GM18868 (cell line): ENCODE data around the gene COL27A1.

Source experiments
- ATAC-seq: cut with Tn5 transposase; IDR thresholded peaks from one replicate; pipeline ENCODE4 v1.9.1; 2021; ENCODE audit warnings: mild to moderate bottlenecking, moderate library complexity; ENCODE audit not compliant: unreplicated experiment

The COL27A1 gene

DNA sequence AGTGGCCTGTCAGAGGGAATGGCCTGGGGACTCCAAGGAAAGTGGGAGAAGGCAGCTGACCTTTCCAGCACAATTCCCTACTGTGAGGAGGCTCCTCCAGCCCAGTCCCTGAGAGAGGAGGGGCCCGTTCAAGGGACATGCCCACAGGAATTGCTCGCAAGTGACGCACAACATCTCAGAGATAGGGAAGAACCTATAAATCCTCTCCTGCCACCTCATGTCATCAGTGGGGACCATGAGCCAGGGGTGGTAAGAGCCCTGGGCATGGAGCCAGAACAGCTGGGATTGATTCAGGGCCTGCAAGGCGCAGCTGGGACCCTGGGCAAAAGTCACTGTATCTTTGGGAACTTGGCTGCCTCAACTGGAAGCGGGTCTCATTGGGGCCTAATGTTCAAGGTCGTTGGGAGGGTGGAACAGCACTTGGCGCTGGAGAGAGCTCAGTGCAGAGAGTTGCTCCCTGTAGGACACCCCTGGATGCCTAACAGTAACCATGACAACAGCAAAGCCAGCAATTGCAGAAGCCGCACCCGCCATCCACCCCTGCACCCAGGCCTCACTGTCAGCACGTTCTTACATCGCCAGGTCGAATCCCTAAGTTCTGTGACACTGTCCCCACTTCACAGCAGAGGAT, 126.3 kb downstream of the COL27A1 start:
- ATAC-seq: no peak

DNA sequence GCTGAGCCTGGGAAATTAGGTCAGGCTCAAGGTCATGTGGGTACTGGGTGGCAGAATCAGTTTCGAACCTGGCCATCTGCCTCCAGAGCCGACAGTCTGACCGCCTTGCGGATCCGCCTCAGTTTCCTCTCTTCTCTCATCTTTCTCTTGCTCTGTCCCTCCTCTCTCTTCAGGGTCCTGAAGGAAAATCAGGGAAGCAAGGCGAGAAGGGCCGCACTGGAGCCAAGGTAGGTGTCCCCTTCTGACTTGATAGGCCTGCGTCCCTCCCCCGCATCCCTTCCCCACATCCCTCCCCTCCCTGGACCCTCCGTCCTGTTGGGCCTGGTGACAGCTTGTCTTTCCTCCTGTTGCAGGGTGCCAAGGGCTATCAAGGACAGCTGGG, 126.8 kb downstream of the COL27A1 start:
- ATAC-seq: no peak

DNA sequence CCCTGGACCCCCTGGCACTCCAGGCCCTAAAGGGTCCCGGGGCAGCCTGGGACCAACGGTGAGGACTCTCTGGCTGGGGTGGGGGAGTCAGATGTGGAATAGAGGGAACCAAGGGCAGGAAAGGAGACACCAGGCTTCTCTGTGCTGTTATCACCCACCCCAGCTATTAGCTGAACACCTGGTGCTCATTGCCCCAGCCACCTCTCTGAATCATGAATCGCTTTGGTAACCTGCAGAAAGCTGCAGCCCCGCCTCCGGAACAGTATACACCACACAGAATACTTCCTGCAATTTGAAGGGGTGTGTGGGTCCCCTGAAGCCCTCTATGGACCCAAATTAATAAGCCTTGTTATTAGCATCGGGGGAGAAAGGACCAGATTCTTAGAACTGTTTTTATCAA, 127.2 kb downstream of the COL27A1 start:
- ATAC-seq: no peak

DNA sequence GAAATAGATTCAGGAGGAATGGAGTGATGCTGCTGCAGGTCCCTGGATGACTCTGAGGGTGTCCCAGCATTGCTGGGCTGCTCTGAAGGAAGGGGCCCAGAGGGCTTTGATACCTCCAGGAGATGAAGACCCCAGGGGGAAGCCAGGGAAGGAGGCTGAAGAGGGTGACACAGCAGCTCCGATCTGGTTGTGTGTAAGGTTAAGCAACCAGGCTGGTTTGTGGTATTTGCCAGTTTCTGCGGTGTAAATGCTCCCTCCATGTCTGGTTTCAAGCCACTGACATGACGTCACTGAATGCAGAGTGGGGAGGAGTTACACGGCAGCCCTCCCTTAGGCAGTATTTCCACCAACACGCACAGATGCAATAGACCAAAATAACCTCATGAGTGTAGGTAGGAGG, 127.6 kb downstream of the COL27A1 start:
- no peak for ATAC-seq

DNA sequence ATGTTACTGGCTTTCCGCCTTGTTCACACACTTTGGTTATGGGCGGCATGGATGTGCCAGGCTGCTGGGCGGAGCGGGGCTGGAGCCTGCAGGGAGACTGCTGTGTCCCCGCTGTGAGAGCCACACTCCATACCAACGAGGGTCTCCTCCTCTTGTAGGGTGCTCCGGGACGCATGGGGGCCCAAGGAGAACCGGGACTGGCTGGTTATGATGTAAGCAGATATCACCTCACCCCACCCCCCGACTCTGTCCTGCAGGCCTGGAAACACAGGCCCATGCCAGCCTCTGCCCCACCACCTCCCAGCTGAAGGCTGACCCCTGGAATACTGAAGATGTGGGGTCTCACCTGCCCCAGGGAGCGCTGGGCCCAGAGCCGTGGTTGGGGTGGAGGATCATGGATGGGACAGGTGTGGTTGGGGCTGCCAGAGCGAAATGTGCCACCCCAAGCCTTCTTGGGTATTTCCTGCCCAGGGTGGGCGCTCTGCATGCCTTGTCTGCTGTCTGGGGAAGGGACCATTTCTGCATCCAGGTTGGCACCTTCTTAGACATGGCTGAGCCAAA, 128.3 kb downstream of the COL27A1 start:
- no peak for ATAC-seq

DNA sequence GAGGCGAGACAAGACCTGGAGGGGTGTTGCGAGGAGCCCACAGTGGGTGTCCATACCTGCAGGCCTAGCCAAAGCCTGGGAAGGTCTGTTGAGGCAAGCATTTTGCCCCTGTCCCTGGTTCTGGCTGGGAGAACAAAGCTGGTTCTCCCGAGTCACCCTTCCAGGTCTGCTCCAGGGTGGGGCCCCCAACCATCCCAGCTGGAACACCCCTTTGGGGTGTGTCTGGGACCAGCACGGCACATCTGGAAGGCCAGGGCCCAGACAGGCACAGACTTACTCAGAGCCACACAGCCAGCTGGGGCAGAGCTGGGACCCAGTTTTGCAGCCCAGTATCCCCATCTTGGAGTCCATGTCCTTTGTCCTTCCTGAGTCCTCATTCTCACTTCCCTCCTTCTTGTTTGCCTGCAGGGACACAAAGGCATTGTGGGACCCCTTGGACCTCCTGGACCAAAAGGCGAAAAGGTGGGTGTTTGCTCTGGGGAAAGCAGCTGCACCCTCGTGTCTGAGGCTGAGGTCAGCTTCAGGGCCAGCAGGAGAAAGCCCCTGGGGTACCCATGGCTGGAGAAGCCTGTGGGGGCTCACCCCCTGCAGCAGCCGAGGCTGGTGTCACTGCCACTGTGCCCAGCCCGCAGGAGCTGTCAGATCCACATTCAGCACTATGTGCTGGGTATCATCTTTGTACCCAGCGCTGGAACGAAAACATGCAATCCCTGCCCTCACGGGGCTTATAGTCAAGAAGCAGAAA, 129.2 kb downstream of the COL27A1 start:
- ATAC-seq: no peak

DNA sequence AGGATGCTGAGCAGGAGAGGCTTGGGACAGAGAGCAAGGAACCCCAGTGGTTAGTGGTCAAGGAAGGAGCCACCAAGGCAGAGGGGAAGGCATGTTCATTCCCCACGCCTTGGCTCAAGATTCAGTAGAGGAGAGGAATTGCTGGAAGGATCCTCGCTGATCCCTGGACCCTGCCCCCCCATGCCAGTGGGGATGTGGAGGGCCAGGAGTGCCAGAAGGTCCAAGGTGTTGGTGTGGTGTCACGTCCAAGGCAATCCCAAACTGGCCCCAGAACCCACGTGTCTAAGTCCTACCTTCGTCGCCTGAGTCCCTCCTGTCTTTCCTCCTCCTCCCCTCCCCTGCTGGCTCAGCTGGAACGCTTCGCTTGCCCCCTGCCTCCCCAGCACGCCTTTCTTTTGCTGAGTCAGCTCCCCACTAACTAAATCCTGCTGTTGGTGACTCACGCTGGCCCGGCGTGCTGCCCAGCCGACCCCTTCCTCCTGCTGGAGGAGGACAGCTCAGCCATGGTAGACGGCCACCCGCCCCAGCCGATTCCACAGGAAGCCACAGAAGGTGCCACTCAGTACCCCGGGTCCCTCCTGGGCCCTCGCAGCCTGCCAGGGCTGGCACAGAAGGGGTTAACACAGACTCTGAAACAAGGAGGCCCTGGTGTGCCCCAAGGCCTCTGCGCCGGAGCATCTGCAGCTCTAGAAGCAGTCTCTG, 130.0 kb downstream of the COL27A1 start:
- no peak for ATAC-seq

DNA sequence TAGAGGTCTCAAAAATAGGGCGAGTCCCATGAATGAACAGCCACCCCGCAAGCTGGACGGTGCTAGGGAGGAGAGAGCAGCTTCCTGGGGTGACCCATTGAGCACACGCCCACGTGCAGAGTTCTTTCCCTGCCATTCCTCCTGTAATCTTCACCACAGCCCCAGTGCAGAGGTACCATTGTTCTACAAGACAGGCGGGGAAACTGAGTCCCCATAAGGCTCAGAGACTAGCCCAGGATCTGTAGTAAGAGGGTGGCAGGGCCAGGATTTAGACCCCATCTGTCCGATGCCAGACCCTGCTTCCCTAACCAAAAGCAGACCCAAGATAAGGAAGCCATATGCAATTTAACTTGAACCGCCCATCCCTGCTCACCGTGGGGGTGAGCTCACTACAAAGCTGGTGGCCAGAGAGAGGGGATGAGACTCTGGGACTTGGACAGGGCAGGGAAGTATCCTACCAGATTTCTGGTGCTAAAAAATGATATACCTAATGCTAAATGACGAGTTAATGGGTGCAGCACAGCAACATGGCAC, 130.9 kb downstream of the COL27A1 start:
- ATAC-seq: no peak

DNA sequence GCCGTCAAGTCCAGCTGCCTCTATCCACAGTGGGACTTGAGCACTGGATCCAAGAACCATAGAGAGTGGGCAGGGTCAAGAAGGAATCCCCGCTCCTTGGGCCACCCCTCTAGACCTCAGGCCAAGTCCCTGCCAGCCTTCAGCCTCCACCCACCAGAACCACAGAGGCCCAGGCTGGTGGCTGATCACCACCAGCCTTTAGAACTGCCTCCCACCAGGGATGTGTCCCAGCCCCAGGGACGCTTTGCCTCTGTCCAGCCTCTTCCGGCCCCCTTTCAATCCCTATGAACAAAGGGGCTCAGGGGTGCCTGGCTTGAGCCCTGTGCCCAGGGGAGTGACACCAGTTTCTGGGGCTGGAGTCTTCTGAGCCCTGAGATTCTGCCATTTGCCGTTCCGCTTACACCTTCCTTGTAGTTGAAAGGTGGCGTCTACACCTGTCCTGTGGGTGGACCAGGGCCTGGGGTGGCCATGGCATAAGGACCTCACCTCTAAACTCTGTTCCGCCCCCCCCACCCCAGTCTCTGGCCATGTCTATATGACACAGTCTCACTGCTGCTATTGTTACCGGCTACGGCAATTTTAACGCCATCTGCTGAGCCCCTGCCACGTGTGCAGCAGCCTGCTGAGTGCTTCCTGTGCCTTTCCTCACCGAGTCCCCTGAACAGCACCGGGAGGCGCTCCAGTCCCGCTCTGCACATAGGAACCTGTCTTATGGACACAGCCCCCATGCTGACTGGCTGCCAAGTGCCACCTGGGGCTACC, 131.8 kb downstream of the COL27A1 start:
- no peak for ATAC-seq

DNA sequence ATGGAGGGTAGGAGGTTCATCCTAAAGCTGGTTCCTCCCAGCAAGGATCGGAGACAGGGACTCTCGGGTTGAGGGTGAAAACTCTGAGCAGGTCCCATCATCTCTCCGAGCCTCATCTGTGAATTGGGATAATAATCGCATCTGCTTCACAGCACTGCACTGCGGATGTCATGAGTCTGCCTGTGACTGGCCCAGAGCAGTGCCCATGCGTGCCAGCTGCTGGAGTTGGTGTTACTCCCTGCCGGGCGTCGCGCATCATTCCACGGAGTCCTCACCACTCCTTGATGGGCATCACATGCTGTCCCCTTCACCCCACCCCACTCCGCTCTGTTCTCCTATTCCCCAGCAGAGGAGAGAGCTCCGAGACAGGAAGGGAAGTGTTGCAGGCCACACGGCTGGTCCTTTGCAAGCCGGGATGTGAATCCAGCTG, 132.4 kb downstream of the COL27A1 start:
- ATAC-seq: no peak

DNA sequence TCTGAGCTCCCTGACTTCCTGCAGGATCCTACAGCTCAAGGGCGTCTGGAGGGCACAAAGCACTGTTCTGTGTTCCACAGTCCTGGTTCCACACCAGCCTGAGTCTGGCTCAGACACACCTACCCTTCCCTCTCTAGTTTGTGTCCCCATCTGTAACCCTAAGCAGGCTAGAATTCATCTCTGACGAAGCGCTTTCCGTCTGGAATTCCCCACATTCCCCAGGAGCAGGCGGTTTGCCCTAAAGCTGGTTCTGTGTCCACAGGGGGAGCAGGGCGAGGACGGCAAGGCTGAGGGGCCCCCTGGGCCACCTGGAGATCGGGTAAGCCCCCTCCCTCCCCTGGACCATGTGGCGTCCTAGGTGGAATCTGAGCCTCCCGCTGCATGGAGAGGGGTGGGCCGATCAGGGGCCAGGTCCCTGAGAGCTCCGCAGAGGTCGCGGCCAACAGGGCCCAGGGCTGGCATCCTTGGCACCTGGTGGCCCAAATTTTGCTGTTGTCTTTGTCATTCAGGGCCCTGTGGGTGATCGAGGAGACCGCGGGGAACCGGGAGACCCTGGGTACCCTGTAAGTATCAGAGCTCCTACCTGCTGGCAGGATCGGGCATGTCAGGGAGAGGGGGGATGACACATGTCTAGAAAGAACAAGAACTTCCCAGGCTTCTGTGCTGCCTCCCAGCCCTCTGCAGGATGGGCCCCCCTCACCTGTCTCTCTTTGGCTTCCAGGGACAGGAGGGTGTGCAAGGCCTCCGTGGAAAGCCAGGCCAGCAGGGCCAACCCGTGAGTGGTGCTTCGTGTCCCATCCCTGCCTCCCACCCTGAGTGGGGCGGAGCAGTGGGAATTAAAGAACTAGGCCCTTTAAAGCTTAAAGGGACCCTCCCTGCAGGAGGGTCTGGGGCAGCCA, 133.1 kb downstream of the COL27A1 start:
- no peak for ATAC-seq

DNA sequence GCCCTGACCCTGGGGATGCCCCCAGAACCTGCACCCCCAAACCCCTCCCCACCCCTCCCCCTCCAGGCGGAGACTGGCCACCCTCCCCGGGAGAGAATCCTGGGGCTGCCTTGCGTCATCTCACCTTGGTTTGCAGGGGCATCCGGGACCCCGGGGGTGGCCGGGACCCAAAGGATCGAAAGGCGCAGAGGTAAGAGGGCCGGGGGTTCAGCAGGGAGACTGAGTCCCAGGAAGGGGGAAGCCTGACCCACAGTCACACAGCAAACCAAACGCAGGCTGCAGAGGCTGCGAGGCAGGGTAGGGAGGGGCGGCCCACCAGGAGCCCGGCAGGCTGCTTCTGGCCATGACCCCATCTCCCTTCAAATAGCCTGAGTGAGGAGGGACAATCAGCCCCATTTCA, 133.8 kb downstream of the COL27A1 start:
- ATAC-seq: no peak

DNA sequence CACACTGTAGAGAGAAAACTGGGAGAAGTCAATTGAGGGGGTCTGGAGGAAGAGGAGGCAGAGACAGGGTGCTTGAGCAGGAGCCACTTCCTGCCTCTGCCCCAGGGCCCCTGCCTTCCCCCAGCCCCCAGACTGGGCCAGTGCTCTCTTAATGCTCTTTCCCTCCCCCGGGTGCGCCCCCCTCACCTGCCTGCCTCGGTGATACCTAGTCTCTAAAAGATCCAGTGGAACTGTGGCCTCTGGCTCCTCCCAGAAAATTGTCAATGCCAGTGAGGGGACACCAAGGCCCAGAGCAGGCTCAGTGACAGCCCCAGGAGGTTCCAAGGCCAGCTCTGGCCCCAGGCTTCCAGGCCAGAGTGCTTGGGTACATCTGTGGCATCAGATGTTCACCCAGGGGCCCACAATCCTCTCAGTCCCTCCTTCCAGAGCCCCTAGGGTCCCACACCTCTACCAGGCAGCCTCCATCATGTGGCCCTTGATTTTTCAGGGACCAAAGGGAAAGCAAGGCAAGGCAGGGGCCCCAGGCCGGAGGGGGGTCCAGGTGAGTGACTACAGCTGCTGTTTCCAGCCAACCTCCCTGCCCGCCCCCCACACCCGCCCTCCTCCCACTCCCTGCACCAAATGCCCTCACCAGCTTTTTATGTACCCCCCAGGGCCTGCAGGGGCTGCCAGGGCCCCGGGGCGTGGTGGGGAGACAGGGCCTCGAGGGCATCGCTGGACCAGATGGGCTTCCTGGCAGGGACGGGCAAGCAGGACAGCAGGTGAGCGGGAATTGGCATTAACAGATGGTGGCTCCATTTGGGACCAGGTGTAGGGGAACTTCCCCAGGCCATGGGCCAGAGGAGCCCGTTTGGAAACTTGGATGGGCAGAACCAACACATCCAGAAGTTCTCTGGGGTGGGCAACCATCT, 134.5 kb downstream of the COL27A1 start:
- no peak for ATAC-seq

DNA sequence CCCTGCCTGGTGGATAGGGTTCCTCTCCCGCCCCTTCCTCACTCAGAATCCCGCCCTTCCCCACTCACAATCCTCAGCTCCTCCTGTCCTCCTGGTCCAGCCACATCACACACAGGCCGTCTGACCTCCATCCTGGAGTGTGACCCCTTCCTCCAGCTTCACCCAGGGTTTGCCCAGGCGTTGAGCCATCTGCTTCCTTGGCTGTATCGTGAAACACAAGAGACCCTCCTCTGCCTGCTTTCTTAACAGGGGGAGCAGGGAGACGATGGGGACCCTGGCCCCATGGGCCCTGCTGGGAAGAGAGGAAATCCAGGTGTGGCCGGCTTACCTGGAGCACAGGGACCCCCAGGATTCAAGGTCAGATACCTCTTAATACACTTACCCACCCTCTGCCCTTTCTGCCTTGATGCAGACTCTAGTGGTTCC, 135.2 kb downstream of the COL27A1 start:
- no peak for ATAC-seq

DNA sequence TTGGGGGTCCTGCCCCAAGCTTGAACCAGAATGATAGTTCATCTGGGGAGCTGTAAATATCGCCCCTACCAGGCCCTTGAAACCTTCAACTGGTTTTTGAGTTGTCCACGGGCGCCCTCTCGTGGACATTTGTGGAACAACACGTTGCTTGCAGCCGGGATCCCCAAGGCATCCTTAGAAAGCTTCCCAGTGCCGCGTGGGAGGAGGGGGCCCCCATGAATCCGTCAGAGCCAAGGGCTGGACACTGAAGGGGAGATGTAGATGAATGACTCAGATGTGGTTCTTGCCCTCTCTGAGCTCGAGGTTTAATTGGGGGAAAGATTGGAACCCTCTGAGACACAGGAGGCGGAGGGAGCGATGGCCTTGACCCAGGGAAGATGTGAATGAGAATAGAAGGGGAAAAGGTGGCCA, 135.7 kb downstream of the COL27A1 start:
- no peak for ATAC-seq

DNA sequence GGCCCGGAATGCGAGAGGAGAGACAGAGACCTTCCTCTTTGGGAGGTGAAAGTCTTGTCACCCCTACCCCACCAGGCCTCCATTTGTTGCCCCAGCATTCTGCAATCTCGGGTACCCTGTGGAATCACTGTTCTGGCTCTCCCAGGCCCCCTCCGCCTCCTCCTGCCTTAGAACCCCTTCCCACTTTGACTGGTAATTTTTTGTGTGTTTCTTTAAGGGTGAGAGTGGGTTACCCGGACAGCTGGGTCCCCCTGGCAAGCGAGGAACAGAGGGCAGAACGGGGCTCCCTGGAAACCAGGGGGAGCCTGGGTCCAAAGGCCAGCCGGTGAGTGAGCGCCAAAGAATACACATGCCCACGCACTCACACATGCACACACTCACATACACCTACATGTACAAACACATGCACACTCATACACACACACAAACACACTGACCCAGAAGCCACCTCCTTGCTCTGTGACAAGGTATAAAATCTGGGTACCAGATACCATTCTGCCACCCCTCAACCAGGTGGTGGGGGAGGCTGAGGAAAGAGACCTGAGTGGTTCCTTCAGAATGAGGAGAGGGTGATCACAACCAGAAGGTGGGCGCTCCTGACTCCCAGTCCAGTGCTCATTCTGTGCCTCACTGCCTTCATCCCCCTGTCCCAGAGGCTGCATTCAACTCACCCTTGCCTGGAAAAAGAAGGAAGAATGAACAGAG, 136.7 kb downstream of the COL27A1 start:
- ATAC-seq: no peak

DNA sequence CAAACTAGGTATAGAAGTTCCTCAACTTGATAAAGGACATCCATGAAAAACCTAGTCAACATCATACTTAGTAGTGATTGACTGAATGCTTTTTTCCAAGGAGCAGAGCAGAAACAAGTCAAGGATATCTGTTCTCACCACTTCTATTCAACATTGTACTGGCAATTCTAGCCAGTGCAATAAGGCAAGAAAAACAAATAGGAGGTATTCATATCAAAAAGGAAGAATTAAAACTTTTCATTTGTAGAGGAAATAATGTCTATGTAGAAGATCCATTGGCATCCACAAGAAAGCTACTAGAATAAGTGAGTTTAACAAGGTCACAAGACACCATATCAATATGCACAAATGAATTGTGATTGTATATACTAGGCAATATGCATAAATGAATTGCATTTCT, 139.3 kb downstream of the COL27A1 start:
- no peak for ATAC-seq

DNA sequence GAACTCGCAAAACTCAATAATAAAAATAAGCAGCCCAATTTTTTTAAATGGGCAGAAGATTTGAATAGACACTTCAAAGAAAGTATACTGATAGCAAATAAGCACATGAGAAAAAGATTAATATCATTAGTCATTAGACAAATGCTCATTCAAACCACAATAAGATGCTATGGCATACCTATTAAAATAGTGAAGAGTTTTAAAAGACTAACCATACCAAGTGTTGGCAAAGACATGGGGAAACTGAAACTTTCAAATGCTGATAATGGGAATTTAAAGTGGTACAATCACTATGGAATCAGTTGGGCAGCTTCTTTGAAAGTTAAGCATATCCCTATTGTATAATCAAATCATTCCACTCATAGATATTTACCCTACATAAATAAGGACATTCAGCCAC, 141.0 kb downstream of the COL27A1 start:
- no peak for ATAC-seq
